Type B pancreatic cell (in vitro differentiated cells): ENCODE results near the gene COPZ2. TPM values are rescaled to one million over a fixed set of nuclear protein-coding genes. Genes with fewer than 3 reads are reported as not detected.

ENCODE experiments used
- DNase-seq: peaks from one replicate; pipeline ENCODE4 v3.0.0; 2021; ENCODE audit warnings: mixed read lengths; ENCODE audit not compliant: unreplicated experiment; ENCODE audit errors: extremely low spot score
- H3K27ac Mint-ChIP-seq: 2 replicates; pipeline ENCODE4 v1.8.0; 2021; ENCODE audit warnings: mild to moderate bottlenecking, mixed read lengths
- H3K27me3 Mint-ChIP-seq: 2 replicates; pipeline ENCODE4 v1.8.0; 2021; ENCODE audit warnings: mixed read lengths
- H3K36me3 Mint-ChIP-seq: 2 replicates; pipeline ENCODE4 v1.8.0; 2021; ENCODE audit warnings: mixed read lengths
- H3K4me1 Mint-ChIP-seq: one replicate; pipeline ENCODE4 v1.8.0; 2021; ENCODE audit warnings: mixed read lengths; ENCODE audit not compliant: unreplicated experiment
- H3K4me3 Mint-ChIP-seq: 2 replicates; pipeline ENCODE4 v1.8.0; 2021; ENCODE audit warnings: mild to moderate bottlenecking, mixed read lengths
- H3K9me3 Mint-ChIP-seq: 2 replicates; pipeline ENCODE4 v1.8.0; 2021; ENCODE audit warnings: mixed read lengths
- total RNA-seq: library from RNA; stranded (reverse); gene quantifications from 2 replicates; pipeline ENCODE4 v1.2.1, GENCODE V29; 2021; ENCODE audit warnings: low replicate concordance
- TF ChIP-seq, protein P1 (sequence below): fragments of 200-600 bp; sonication (generic); conservative IDR thresholded peaks from 2 replicates; pipeline ENCODE4 v1.5.0; 2021; ENCODE audit warnings: antibody characterized with exemption, mild to moderate bottlenecking

The COPZ2 gene
- total RNA-seq, 1 donor from 2014 or later: 5.7 TPM

DNA sequence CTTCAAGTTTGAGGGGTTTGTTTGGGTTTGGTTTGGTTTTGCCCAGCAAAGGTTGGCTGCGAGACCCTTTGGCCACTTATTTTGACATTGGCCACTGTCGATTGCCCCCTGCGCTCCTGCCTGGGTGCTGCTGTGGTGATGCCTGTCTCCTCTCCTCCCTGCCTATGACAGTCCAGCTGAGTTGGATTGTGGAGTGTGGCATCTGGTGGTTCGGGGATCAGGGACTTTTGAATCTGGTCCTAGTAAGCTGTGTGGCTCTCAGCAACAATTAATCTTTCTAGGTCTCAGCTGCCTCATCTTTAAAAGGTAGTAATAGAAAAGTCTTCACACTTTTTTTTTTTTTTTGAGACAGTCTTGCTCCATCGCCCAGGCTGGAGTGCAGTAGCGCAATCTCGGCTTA lies 39.6 kb downstream of the COPZ2 start:
- Mint-ChIP-seq H3K4me3 (no peak overlapping the region), H3K9me3 (no peaks in the 10 kb centered on the region), H3K4me1 (peaks cover 36% of the 10 kb centered on the region), H3K27me3 (peaks cover 28% of the 10 kb centered on the region), H3K27ac (no peak overlapping the region), H3K36me3 (no peaks in the 10 kb centered on the region)
- TF ChIP-seq, protein P1, sequence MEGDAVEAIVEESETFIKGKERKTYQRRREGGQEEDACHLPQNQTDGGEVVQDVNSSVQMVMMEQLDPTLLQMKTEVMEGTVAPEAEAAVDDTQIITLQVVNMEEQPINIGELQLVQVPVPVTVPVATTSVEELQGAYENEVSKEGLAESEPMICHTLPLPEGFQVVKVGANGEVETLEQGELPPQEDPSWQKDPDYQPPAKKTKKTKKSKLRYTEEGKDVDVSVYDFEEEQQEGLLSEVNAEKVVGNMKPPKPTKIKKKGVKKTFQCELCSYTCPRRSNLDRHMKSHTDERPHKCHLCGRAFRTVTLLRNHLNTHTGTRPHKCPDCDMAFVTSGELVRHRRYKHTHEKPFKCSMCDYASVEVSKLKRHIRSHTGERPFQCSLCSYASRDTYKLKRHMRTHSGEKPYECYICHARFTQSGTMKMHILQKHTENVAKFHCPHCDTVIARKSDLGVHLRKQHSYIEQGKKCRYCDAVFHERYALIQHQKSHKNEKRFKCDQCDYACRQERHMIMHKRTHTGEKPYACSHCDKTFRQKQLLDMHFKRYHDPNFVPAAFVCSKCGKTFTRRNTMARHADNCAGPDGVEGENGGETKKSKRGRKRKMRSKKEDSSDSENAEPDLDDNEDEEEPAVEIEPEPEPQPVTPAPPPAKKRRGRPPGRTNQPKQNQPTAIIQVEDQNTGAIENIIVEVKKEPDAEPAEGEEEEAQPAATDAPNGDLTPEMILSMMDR: no peak
- no peak for DNase-seq

DNA sequence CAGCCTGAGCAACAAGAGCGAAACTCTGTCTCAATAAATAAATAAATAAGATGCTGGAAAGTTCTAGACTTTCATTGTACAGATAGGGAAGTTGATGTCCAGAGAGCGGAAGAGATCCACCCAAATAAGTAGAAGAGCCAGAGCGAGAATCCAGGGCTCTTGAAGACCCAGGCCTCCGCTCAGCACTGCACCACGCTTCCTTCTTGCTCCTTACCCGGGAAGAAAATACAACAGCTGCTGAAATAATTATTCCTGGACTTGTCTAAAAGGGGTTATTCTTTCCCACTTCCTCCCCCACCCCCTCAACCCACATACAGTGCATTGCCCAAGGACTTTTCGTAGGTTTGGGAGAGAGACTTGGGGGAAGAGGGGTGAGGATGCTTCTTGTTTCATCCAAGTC lies 40.0 kb downstream of the COPZ2 start:
- Mint-ChIP-seq H3K9me3 (no peaks in the 10 kb centered on the region), H3K36me3 (no peaks in the 10 kb centered on the region), H3K4me3 (no peak overlapping the region), H3K27ac (no peak overlapping the region), H3K27me3 (peaks cover 28% of the 10 kb centered on the region), H3K4me1 (peaks cover 35% of the 10 kb centered on the region)
- TF ChIP-seq, protein P1: no peak
- DNase-seq: no peak

DNA sequence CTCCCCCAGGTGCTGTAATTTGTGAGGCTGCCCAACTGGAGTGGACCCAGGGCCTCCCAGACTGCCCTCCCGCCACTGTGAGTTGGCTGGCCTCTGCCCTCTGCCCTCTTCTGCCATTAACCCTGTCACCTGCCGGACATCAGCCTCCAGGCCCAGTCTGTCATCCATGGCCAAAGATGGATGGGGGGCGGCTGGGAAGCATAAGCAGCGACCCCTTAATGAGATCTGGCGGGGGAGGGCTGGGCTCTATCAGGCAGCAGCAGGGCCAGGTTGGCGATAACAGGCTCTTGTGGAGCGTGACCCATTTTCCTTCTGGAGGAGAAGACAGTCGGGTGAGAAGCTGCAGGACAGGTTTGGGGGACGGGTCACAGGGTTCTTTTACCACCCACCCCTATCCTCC lies 41.4 kb downstream of the COPZ2 start:
- H3K4me1 Mint-ChIP-seq: peaks cover 32% of the 10 kb centered on the region
- no peaks in the 10 kb centered on the region for H3K9me3 Mint-ChIP-seq
- H3K27ac Mint-ChIP-seq: no peak overlapping the region

DNA sequence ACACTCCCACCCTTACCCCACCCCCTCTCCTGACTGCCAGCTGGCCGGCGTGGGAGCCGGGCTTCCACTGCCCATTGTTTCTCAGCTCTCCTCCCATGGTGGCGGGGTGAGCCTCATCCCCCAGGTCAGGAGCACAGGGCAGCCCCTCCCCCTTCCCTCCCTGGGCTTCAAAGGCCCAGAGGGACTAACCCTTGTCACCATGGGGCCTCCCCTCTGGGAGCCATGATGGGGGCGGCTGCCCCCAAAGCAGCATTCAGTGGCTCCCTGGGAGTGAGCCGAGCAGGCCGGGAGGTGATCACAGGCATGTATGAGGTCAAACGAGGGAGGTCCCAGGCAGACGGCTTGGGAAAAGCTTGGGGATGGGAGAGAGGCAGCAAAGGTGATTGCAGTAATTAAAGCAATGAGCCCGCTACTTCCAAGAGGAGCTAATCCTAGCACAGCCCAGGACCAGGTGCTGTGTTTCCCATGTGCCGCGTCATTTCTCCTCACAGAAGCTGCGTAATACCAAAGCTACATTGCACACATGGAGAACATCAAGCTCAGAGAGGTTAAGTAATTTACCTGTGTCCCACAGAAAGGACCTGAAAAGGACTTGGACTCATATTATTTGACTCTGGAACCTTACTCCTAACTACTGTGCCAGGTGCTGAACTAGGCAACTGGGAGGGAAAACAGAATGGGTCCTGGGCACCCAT lies 42.2 kb downstream of the COPZ2 start:
- Mint-ChIP-seq H3K36me3 (no peaks in the 10 kb centered on the region), H3K27me3 (peaks cover 28% of the 10 kb centered on the region), H3K27ac (no peak overlapping the region), H3K9me3 (no peaks in the 10 kb centered on the region), H3K4me3 (no peak overlapping the region), H3K4me1 (peaks cover 30% of the 10 kb centered on the region)
- DNase-seq: no peak
- TF ChIP-seq, protein P1: no peak

More for the DNA sequence above, 41.4 kb downstream of the COPZ2 start:
- H3K4me3 Mint-ChIP-seq: no peak overlapping the region
- TF ChIP-seq, protein P1: no peak
- peaks cover 28% of the 10 kb centered on the region for H3K27me3 Mint-ChIP-seq
- no peaks in the 10 kb centered on the region for H3K36me3 Mint-ChIP-seq
- no peak for DNase-seq

DNA sequence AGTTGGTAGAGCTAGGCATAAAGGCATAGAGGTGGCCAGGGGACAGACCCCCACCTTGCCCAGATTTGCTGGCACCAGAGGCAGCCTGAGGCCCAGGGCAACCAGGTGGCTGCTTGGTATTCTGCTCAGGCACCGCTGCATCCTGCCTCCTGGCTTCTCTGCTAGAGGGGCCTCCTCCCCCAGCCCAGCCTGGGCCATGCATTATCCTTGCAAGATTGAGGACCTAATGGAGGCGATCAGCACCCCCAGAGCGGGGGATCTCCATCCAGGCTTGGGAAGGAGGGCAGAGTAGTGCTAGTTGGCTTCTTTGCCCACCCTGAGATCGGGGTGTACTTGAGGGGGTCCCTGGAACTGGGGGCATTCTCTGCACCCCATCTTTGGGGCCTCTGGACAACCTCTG lies 42.9 kb downstream of the COPZ2 start:
- Mint-ChIP-seq H3K4me3 (no peak overlapping the region), H3K27ac (no peak overlapping the region)

More for the DNA sequence above, 42.9 kb downstream of the COPZ2 start:
- Mint-ChIP-seq H3K9me3 (no peaks in the 10 kb centered on the region), H3K36me3 (no peaks in the 10 kb centered on the region), H3K27me3 (peaks cover 24% of the 10 kb centered on the region), H3K4me1 (peaks cover 28% of the 10 kb centered on the region)
- TF ChIP-seq, protein P1: no peak
- no peak for DNase-seq
